WTC11 (cell line): ENCODE data around the gene PLD3.

ENCODE experiments used
- ATF2 ChIP-seq: sonication (generic); formaldehyde crosslinking; IDR thresholded peaks from 2 replicates; pipeline ENCODE4 v1.8.1; 2022; ENCODE audit warnings: low read depth, missing genetic modification reagents, borderline replicate concordance
- CTCF ChIP-seq: fragments of 200-600 bp; IDR thresholded peaks from 2 replicates; pipeline ENCODE4 v1.8.0; 2022; ENCODE audit warnings: antibody characterized with exemption
- ELF4 ChIP-seq: sonication (generic); formaldehyde crosslinking; IDR thresholded peaks from 2 replicates; pipeline ENCODE4 v1.8.1; 2022; ENCODE audit warnings: low read depth, mild to moderate bottlenecking, moderate library complexity, missing genetic modification reagents
- FOXJ3 ChIP-seq: sonication (generic); formaldehyde crosslinking; IDR thresholded peaks from 2 replicates; pipeline ENCODE4 v1.9.0; 2021; ENCODE audit warnings: missing genetic modification reagents, mild to moderate bottlenecking, borderline replicate concordance
- FOXK1 ChIP-seq: sonication (generic); formaldehyde crosslinking; IDR thresholded peaks from 2 replicates; pipeline ENCODE4 v1.8.0; 2022; ENCODE audit warnings: mild to moderate bottlenecking, moderate library complexity, missing genetic modification reagents
- IRF1 ChIP-seq: sonication (generic); formaldehyde crosslinking; IDR thresholded peaks from 2 replicates; pipeline ENCODE4 v1.8.0; 2023; ENCODE audit warnings: missing genetic modification reagents
- JUN ChIP-seq: sonication (generic); formaldehyde crosslinking; IDR thresholded peaks from 2 replicates; pipeline ENCODE4 v1.8.0; 2023; ENCODE audit warnings: mild to moderate bottlenecking, missing genetic modification reagents
- MLX ChIP-seq: sonication (generic); formaldehyde crosslinking; IDR thresholded peaks from 2 replicates; pipeline ENCODE4 v1.8.1; 2023; ENCODE audit warnings: mild to moderate bottlenecking, missing genetic modification reagents, moderate library complexity
- NR3C1 ChIP-seq: sonication (generic); formaldehyde crosslinking; conservative IDR thresholded peaks from 2 replicates; pipeline ENCODE4 v1.8.1; 2023; ENCODE audit warnings: low read depth, mild to moderate bottlenecking, missing genetic modification reagents
- TEAD1 ChIP-seq: sonication (generic); formaldehyde crosslinking; IDR thresholded peaks from 2 replicates; pipeline ENCODE4 v1.8.0; 2022; ENCODE audit warnings: mild to moderate bottlenecking, missing genetic modification reagents
- USF1 ChIP-seq: sonication (generic); formaldehyde crosslinking; IDR thresholded peaks from 2 replicates; pipeline ENCODE4 v1.8.0; 2022; ENCODE audit warnings: mild to moderate bottlenecking, missing genetic modification reagents
- USF2 ChIP-seq: sonication (generic); formaldehyde crosslinking; IDR thresholded peaks from 2 replicates; pipeline ENCODE4 v1.8.1; 2023; ENCODE audit warnings: mild to moderate bottlenecking, missing genetic modification reagents, moderate library complexity

GRCh38 chr19:40357640-40358039 lies 9.1 kb downstream of the PLD3 start:
- no peak for TF ChIP-seq CTCF
- no peak for TF ChIP-seq MLX (CRISPR knock-in tag)
- TF ChIP-seq FOXK1 (CRISPR knock-in tag) = no peak
- TF ChIP-seq USF2 (CRISPR knock-in tag) = no peak
- TF ChIP-seq JUN (CRISPR knock-in tag) = no peak
- TF ChIP-seq NR3C1 (CRISPR knock-in tag) = no peak
- TF ChIP-seq ATF2 (CRISPR knock-in tag) = no peak
- TF ChIP-seq TEAD1 = no peak
- TF ChIP-seq USF1 (CRISPR knock-in tag) = no peak
- TF ChIP-seq IRF1 (CRISPR knock-in tag) = no peak
- no peak for TF ChIP-seq FOXJ3 (CRISPR knock-in tag)
- TF ChIP-seq ELF4 (CRISPR knock-in tag) = no peak
